Tibial nerve (tissue), 3 donors: ENCODE results near the gene DDIT4L.

Experiments used
- CTCF ChIP-seq, 5 experiments: fragments of 200-600 bp in 3 of 5; fragments of 450-650 bp in 2 of 5; sonication (generic) in 3 of 5; IDR thresholded peaks; one replicate each; pipeline ENCODE4 v1.5.1; 2016 to 2019; ENCODE audit warnings: antibody characterized with exemption in 5 of 5, mild to moderate bottlenecking in 3 of 5, moderate library complexity in 2 of 5
- POLR2A ChIP-seq, 2 donors: fragments of 450-650 bp; IDR thresholded peaks; one replicate each; pipeline ENCODE4 v1.6.1; 2017; ENCODE audit warnings: antibody characterized with exemption in 2 of 2, mild to moderate bottlenecking in 2 of 2, moderate library complexity in 2 of 2

- TF ChIP-seq CTCF (IDR thresholded peaks at IDR 0.05) (no peak), POLR2A (IDR thresholded peaks at IDR 0.05) (no peak)
These were observed 5.5 kb downstream of the DDIT4L start for GRCh38 chr4:100184787-100185186.
